ENCODE data around the gene SLC35A1.

SLC35A1 gene

DNA sequence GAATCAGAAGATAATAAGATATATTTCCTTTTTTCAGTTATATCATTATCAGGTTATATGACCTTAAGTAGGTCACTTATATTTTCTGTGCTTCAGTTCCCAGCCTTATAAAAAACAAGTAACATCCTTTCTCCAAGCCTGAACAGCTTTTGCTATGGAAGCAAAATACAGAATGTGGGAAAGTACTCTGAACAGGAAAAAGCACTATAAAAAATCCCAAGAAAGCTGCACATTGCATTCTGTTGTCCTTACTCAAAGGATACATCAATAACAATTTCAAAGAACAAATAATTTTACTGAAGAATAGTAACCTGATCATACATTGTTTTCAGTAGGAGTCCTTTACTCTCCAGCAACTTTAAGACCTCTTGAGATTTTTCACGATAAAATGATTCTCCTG, 56.4 kb downstream of the SLC35A1 start:
- DNase-seq: no peak

- DNase-seq: no peak
Measured at GRCh38 chr6:87534377-87535047, 61.7 kb downstream of the SLC35A1 start.

DNA sequence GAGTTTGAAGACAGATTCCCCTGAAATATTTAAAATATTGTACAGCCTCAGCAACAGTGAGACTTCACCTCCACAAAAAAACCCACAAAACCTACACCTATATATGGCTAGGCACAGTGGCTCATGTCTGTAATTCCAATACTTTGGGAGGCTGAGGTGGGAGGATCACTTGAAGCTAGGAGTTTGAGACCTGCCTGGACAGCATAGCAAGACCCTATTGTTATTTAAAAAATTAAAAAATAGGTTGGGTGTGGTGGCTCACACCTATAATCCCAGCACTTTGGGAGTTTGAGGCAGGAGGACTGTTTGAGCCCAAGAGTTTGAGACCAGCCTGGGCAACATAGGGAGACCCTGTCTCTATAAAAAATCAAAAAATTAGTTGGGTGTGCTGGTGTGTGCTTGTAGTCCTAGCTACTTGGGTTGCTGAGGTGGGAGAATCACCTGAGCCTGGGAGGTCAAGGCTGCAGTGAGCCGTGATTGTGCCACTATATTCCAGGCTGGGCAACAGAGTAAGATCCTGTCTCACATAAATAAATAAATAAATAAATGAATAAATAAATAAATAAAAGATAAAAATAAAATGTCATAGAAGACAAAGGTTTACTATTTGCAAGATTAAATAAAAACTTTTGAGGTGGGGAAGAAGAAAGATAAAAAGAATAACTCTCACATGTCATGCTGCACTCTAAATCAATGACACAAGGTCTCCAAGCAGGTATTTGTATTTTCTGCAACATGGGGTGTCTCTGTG, 65.9 kb downstream of the SLC35A1 start:
- no peak for DNase-seq

DNA sequence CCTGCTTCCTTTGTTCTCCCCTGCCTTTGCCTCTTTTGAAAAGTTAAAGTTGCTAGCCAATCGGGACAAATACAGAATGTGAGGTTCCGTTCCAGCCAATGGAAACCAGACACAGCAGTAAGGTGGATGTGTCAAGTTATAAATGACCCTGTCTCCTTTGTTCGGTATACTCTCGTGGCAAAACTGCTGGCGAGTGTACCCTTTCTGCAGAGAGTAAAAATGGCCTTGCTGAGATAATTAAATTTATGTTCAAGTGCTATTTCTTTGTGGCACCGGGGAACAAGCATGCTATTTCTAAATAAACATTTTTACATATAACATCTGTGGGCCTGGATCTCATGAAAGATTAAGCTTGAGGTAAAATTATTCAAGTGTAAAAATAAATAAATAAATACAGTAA, 66.8 kb downstream of the SLC35A1 start:
- no peak for DNase-seq

DNA sequence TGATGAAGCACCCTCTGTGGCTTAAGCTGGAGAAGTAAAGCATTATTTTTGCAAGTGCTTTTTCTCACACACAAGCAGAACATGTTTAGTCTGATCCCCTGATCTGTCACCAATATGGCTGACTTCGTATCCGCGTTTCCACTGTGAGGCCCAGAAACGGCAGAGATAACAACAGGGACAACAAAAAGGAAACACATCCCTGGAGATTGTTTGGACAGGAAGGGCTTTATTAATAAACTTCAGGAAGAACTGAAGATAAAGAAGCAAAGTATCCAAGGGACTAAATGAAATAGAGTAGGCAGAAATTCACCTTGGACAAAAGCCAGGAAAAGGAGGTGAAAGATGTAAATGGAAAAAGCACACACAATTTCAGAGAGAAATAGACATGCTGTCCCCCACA, 67.8 kb downstream of the SLC35A1 start:
- no peak for DNase-seq

DNA sequence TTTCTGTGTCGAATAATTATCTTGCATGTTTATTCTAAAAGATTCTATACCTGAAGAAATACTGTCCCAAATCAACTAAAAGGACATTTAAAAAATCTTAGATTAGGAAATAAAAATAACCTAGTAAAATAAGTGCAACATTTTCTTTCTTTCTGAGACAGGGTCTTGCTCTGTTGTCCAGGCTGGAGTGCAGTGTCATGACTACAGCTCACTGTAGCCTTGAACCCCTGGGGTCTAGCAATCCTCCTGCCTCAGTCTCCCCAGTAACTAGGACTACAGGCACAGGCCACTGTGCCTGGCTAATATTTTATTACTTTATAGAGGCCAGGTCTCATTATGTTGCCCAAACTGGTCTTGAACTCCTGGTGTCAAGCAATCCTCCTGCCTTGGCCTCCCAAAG, 68.3 kb downstream of the SLC35A1 start:
- no peak for DNase-seq

- no peak for DNase-seq
Measured at GRCh38 chr6:87541744-87542143, 69.0 kb downstream of the SLC35A1 start.

GRCh38 chr6:87543696-87544473, 71.1 kb downstream of the SLC35A1 start:
- DNase-seq: no peak

GRCh38 chr6:87544474-87544735, 71.6 kb downstream of the SLC35A1 start:
- DNase-seq: no peak

DNA sequence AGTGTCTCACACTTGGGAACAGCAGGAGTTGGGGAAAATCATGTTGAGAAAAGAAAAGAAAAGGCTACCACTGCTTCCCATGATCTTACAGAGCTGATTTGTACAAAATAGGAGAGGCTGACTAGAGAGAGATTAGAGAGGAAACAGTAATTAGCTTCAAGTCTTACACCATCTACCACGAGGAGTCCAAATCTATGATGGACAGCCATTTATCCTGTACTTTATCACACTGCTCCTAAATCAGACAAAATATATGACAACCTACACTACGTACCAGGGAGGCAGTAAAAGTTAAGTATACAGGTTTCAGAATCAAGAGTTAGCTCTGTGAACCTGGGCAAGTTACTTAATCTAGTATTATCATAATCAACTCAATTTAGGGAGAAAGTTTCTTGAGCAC, 79.0 kb downstream of the SLC35A1 start:
- no peak for DNase-seq

- DNase-seq: no peak
Measured at GRCh38 chr6:87553159-87553765, 80.5 kb downstream of the SLC35A1 start.

- no peak for DNase-seq
Measured at GRCh38 chr6:87555506-87555905, 82.7 kb downstream of the SLC35A1 start.

GRCh38 chr6:87558446-87558845, 85.7 kb downstream of the SLC35A1 start:
- DNase-seq: no peak

DNA sequence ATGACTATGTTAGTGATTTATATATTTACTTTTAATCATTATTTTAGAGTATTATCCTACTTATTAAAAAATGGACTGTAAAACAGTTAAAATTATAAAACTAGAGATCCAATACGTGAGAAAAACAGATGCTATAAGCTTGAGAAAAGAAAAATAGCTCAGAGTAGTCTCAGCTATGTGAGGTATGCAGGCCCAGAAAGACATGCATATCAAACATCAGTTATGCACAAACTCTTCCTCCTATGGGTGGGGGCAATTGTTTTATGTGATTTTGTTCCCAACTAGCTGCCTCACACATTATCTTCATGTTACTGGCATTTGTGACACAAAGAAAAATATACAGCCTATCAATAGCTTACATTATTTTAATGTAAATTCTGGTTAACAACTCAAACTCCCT, 88.2 kb downstream of the SLC35A1 start:
- DNase-seq: no peak
